GM18519 (cell line): Measurements from ENCODE around the gene ADAMTS2.
"Not testable (repeated sequence)": the region's sequence is repeated elsewhere in the genome, so short reads cannot be mapped to it uniquely, and the experiment has no call there.

Source experiments
- ATAC-seq: cut with Tn5 transposase; IDR thresholded peaks from one replicate; pipeline ENCODE4 v1.9.1; 2021; ENCODE audit warnings: mild to moderate bottlenecking, moderate library complexity; ENCODE audit not compliant: unreplicated experiment, low FRiP score

Gene ADAMTS2

GRCh38 chr5:179122411-179123108 is 222.7 kb downstream of the ADAMTS2 start:
- ATAC-seq = no peak

GRCh38 chr5:179121667-179122111 is 223.6 kb downstream of the ADAMTS2 start:
- no peak for ATAC-seq

DNA sequence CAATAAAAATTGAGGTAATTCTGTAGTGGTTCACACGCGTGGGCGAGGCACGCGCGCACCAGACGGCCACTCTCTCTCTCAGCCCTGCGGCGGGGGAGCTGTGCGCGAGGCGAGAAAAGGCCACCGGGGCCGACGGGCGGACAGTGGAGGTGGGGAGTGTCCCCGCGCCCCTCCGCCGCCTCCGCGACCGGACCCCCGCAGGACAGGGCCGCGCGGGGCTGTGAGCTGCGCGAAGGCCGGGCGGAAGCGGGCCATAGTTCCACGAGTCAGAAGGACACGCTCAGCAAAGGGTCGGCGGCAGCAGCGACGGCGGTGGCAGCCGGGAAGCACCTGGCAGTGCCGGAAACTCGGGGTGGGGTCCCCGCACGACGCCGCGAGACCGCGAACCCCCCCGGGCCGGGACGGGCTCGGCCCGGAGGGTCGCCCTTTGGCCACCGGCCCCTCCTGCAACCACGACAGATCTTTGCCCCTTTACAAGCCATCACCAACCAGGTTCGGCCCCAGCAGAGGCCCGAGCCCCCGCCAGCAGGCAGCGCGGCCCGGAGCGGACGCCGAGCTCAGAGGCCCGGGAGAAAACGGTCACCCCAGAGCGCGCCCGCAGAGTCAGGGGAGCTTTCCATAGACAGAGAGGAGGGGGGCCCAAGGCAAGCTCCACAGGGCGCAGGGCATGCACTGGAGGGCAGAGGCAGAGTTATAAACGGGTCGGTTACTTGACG is 224.2 kb downstream of the ADAMTS2 start:
- no peak for ATAC-seq

DNA sequence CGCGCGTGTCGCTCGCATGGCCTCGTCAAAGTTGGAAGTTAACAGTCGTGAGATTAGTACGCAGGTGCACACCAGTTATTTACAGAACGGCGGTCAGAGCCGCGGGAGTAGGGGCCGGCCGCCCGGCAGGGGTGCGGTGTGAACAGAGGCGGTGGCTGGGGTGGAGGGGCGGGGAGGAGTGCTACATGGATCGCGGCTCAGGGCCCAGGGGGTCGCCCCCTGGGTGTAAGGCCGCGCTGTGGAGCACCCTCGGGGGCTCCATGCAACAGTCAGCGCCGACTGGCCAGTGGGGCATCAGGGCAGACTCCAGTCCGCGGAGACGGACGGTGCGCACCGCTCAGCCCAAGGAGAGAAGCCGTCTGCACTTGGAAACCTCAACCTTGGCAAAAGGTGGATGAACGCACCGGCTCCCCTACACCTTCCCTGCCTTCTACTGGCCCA is 224.8 kb downstream of the ADAMTS2 start:
- ATAC-seq = no peak

DNA sequence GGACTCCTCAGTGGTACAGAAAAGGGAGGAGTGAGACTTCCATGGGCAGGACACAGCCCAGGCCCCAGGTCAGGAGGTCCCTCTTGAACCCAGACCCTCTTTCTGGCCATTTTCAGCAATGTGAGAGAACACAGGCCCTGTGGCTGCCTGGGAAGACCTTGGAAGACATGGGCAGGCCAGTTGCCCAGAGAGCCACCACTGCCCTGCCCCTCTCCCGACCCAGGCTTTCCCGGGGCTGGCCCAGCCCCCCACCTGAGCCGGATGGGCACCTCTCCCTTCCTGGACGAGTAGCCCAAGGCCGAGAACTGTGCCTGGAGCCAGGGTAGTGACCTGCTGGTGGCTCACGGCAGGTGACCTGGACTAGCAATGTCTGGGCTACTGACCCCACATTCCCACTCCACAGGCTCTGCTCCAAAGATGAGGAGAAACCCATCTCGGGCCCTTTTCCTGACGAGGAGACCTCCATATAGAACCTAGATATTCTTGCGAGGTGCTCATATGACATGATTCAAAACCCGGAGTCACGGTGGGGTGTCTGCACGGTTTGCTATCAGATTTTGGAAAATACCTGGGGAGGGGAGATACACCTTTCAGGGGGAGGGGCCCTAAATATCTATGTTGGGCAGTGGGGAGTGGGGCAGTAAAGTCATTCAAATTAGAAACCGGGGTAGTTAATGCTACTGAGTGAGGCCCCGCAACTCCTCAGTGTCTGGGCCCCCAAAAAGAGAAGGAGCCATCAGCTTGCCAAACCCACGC is 225.7 kb downstream of the ADAMTS2 start:
- no peak for ATAC-seq

GRCh38 chr5:179118756-179119414 is 226.4 kb downstream of the ADAMTS2 start:
- ATAC-seq = no peak

DNA sequence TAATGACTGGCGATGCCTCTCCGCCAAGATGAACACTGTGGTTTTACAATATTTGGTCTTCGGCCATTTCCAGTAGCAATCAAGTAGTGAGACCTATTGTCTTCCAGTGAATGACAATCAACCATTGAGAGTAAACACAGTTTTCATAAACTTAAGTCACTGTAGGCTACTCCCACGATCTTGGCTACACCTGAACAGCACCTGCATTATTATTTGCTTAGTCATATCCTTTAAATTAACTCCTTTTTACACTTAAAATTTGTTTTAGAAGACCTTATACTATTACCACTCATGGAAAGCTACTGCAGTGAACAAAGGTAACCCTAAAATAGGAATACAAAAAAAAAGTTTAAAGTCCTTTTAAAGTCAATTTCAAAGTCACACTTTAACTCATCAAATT is 226.9 kb downstream of the ADAMTS2 start:
- ATAC-seq = no peak

DNA sequence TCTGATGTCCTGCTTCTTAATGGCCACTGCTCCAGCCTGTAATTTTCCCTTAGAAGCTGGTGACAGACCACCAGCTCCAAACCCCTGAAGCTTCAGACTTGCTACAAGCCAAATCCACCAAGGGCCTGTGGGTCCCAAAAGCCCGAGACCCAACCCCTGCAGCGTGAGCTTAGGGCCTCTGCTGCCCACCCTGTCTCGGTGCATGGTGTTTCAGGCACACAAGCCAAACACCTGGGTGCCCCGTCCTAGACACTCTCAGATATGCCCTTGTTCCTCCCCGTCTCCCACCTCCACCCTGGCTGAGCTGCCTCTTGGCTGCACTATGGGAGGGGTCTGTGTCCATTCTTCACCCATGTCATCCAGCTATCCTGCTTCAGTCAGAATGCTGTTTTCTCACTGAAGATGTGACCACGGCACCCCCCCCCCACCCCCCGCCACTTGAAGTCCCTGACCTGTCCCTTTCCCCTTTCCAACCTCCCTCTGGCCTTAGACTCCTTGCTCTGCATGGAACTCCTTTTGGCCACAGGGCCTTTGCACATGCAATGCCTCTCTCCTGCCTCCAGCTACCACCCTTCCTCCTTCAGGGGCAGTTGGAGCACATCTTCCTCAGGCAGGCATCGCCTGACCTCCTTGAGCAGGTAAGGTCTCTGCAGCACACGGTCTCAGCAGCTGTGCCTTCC is 229.3 kb downstream of the ADAMTS2 start:
- ATAC-seq = no peak

DNA sequence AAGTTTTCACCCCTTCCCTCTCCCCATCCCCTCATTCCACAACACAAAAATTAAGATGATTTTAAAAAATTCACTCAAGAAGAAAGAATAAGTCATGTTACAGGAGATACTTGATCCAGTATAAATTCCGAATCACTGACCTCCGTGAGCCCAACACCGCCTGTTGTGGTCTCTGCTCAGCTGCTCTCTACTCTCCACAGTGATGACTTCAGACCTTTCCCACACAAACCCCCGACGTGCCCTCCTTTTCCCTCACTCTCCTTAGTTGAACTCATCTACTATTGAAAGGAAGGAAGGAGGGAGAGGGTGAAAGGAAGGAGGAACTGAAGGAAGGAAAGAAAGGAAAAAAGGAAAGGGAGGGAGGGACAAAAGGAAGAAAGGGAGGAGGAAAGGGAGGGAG is 230.0 kb downstream of the ADAMTS2 start:
- ATAC-seq = no peak

DNA sequence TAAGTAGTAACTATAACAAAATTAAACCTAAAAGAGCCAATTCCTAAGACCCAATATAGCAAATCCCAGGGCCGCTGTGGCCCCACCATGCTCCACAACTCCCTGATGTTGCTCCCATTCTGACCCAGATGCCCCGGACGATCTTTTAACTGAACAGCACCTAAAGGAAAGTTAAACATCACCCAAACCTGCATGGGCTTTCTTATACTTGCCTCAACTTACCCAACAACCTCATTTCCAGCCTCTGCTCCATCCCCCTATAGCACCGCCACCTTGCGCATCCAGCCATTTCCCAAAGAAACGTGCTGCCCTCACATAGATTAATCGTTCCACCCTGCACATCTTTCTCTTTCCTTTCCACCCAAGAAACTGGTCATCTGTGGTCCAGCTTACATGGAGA is 230.5 kb downstream of the ADAMTS2 start:
- no peak for ATAC-seq

- ATAC-seq = no peak
Measured at GRCh38 chr5:179113945-179114641, 231.2 kb downstream of the ADAMTS2 start.

DNA sequence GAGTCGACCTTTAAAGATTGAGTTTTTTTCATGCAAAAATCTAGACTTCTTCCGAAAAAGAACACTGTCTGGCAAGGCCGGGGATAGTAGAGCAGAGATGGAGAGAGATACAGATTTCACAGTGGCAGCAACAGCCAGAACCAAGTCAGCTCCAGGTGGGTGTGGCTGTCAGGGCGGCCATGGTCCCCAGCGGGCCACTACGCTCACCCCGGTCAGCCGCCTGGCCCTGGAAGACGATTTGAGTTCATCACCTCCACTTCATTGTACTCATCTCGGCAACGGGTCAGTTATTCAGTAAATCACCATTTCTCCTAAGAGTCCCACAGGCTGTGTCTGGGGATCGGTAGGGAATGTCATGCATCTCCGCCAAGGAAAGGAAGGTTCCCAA is 232.1 kb downstream of the ADAMTS2 start:
- no peak for ATAC-seq

- no peak for ATAC-seq
Measured at GRCh38 chr5:179112469-179113142, 232.7 kb downstream of the ADAMTS2 start.

GRCh38 chr5:179111267-179112207 is 233.7 kb downstream of the ADAMTS2 start:
- ATAC-seq = no peak

- no peak for ATAC-seq
Measured at GRCh38 chr5:179110528-179110927, 234.7 kb downstream of the ADAMTS2 start.

- not testable (repeated sequence) for ATAC-seq
Measured at GRCh38 chr5:179101282-179101681, 244.0 kb downstream of the ADAMTS2 start.

DNA sequence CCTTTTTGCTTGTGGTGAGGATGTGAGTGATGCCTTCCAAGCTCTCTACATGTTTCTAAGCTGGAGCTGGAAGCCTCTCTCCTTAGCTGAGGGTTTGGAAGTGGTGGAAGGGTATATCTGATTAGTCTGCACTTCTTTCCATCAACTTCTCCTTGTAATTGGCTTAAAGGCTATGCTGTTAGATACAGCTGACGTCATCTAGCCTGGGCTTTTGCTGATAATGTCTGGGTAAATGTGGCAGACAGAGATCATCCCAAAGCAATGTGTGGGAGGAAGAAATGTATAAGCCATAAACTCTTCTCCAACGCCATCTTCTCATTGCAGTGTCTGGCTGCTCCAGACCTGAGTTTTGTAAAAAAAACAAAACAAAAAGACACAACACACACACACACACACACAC is 255.8 kb downstream of the ADAMTS2 start:
- no peak for ATAC-seq

DNA sequence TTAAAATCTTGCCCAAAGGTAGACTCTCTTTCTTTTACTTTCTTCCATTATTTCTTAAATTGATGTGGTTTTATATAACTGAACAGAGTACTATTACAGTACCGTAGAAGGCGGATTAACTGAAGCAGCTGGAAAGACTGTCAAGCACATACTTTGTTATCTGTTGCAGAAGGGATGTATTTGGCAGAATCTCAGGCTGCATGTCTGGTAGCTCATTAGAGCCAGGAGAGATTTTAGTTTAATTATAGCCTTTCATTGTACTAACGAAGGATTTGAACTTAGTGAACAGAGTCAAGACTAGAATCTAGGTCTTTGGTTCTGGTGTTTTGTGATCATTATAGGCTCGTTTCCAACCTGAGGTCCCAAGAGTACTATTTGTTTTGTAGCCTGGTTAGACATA is 264.5 kb downstream of the ADAMTS2 start:
- ATAC-seq = no peak
